Calu3 (cell line): ENCODE results near the gene SOX12. TPM values are rescaled to one million over a fixed set of nuclear protein-coding genes. Genes with fewer than 3 reads are reported as not detected.
A peak's percentile ranks its signal among the peaks of the same experiment; 100 is the strongest.
"Not testable (repeated sequence)": the region's sequence is repeated elsewhere in the genome, so short reads cannot be mapped to it uniquely, and the experiment has no call there.

Source experiments
- BruUV-seq: library from RNA; stranded (reverse); fragments of 400-500 nt; replicated peaks from 2 replicates; lab custom pipeline; 2021; lab: Mats Ljungman, UMichigan
- CTCF ChIA-PET: fragments of 300-600 bp; sonication (Branson Sonifier 250); formaldehyde crosslinking; loops from one replicate; lab custom pipeline; 2022; ENCODE audit warnings: antibody characterized with exemption; lab: Charles Lee
- DNase-seq: peaks from one replicate; pipeline ENCODE4 v3.0.0; 2022
- H3K27ac Mint-ChIP-seq: one replicate; pipeline ENCODE4 v1.8.0; 2022; ENCODE audit warnings: mixed read lengths; ENCODE audit not compliant: unreplicated experiment
- H3K27me3 Mint-ChIP-seq: one replicate; pipeline ENCODE4 v1.8.0; 2022; ENCODE audit warnings: mixed read lengths; ENCODE audit not compliant: unreplicated experiment
- H3K36me3 Mint-ChIP-seq: one replicate; pipeline ENCODE4 v1.8.0; 2022; ENCODE audit warnings: mild to moderate bottlenecking, moderate library complexity, mixed read lengths; ENCODE audit not compliant: insufficient read depth, unreplicated experiment
- H3K4me1 Mint-ChIP-seq: one replicate; pipeline ENCODE4 v1.8.0; 2022; ENCODE audit warnings: mild to moderate bottlenecking, low read depth, mixed read lengths; ENCODE audit not compliant: unreplicated experiment
- H3K4me3 Mint-ChIP-seq: one replicate; pipeline ENCODE4 v1.8.0; 2022; ENCODE audit warnings: mild to moderate bottlenecking, low read depth, moderate library complexity, mixed read lengths; ENCODE audit not compliant: unreplicated experiment
- H3K9me3 Mint-ChIP-seq: one replicate; pipeline ENCODE4 v1.8.0; 2022; ENCODE audit warnings: low read depth, mixed read lengths; ENCODE audit not compliant: unreplicated experiment
- CTCF ChIP-seq: fragments of 200-600 bp; IDR thresholded peaks from one replicate; pipeline ENCODE4 v1.8.0; 2022; ENCODE audit warnings: antibody characterized with exemption; ENCODE audit not compliant: unreplicated experiment
- intact Hi-C: fragments of 100-400 bp; cut with micrococcal nuclease; formaldehyde crosslinking; loops from one replicate; pipeline ENCODE4 v1.10.0; 2022; ENCODE audit not compliant: unreplicated experiment
- total RNA-seq: library from RNA; stranded (reverse); gene quantifications from 2 replicates; pipeline ENCODE4 v1.2.3, GENCODE V29; 2022

SOX12 gene
- total RNA-seq, 1 experiment from 2014 or later = 13.6 TPM

GRCh38 chr20:347640-348484, 22.5 kb downstream of the SOX12 start:
- CTCF ChIA-PET = no interaction called here
- H3K9me3 Mint-ChIP-seq = peaks cover 5% of the 10 kb centered on the region
- no peaks in the 10 kb centered on the region for H3K27me3 Mint-ChIP-seq
- no peak for TF ChIP-seq CTCF
- peak overlapping the region; percentile 54 for H3K27ac Mint-ChIP-seq
- H3K36me3 Mint-ChIP-seq = peaks cover 26% of the 10 kb centered on the region
- intact Hi-C loops = no loop called here
- peak; percentile 60 for DNase-seq
- BruUV-seq = no TSS peak
- peaks cover 21% of the 10 kb centered on the region for H3K4me1 Mint-ChIP-seq
- peak overlapping the region; percentile 83 for H3K4me3 Mint-ChIP-seq

GRCh38 chr20:348972-349841, 23.9 kb downstream of the SOX12 start:
- DNase-seq = no peak
- H3K4me1 Mint-ChIP-seq = peaks cover 21% of the 10 kb centered on the region
- intact Hi-C loops = no loop called here
- H3K27ac Mint-ChIP-seq = no peak overlapping the region
- no TSS peak for BruUV-seq
- H3K27me3 Mint-ChIP-seq = no peaks in the 10 kb centered on the region
- no peak overlapping the region for H3K4me3 Mint-ChIP-seq
- H3K36me3 Mint-ChIP-seq = peaks cover 22% of the 10 kb centered on the region
- CTCF ChIA-PET = interaction anchor here (0.5 kb wide), 1 partner anchor 23 kb away, joined by 6 read pairs; no protein-coding TSS in a partner anchor
- no peak for TF ChIP-seq CTCF
- H3K9me3 Mint-ChIP-seq = peaks cover 2% of the 10 kb centered on the region

- DNase-seq = no peak
- TF ChIP-seq CTCF = no peak
- intact Hi-C loops = loop anchor here (10.0 kb wide), 1 partner anchor 292 kb away; no protein-coding TSS in a partner anchor
- Mint-ChIP-seq H3K4me1 (peaks cover 18% of the 10 kb centered on the region), H3K9me3 (no peaks in the 10 kb centered on the region), H3K36me3 (peaks cover 5% of the 10 kb centered on the region), H3K27me3 (no peaks in the 10 kb centered on the region), H3K4me3 (no peak overlapping the region), H3K27ac (no peak overlapping the region)
- CTCF ChIA-PET = no interaction called here
- BruUV-seq = no TSS peak
Measured at GRCh38 chr20:353166-353565, 27.8 kb downstream of the SOX12 start.

- no peaks in the 10 kb centered on the region for H3K9me3 Mint-ChIP-seq
- no peaks in the 10 kb centered on the region for H3K36me3 Mint-ChIP-seq
- TF ChIP-seq CTCF = peak; percentile 81
- CTCF ChIA-PET = interaction anchor here (0.9 to 1.0 kb wide), 3 partner anchors 9 to 291 kb away, joined by 3 to 4 read pairs (median 3); no protein-coding TSS in a partner anchor
- intact Hi-C loops = loop anchor here (1.0 to 10.0 kb wide), 2 partner anchors 125 to 290 kb away; no protein-coding TSS in a partner anchor
- no TSS peak for BruUV-seq
- H3K4me3 Mint-ChIP-seq = no peak overlapping the region
- peaks cover 10% of the 10 kb centered on the region for H3K4me1 Mint-ChIP-seq
- peak; percentile 77 for DNase-seq
- no peaks in the 10 kb centered on the region for H3K27me3 Mint-ChIP-seq
- H3K27ac Mint-ChIP-seq = no peak overlapping the region
Measured at GRCh38 chr20:354298-354977, 29.1 kb downstream of the SOX12 start.

GRCh38 chr20:356154-356553, 30.8 kb downstream of the SOX12 start:
- BruUV-seq, H3K4me3 Mint-ChIP-seq, H3K27me3 Mint-ChIP-seq, H3K27ac Mint-ChIP-seq, H3K9me3 Mint-ChIP-seq, DNase-seq, H3K36me3 Mint-ChIP-seq: not testable (repeated sequence)
- CTCF ChIA-PET = interaction anchor here (0.7 to 1.3 kb wide), 2 partner anchors 76 to 94 kb away, joined by 4 read pairs; no protein-coding TSS in a partner anchor
- peaks cover 13% of the 10 kb centered on the region for H3K4me1 Mint-ChIP-seq
- intact Hi-C loops = loop anchor here (10.0 kb wide), 1 partner anchor 289 kb away; no protein-coding TSS in a partner anchor
